Measurements from ENCODE around the gene MICALL2.
"Not testable (repeated sequence)": the region's sequence is repeated elsewhere in the genome, so short reads cannot be mapped to it uniquely, and the experiment has no call there.

Gene MICALL2

DNA sequence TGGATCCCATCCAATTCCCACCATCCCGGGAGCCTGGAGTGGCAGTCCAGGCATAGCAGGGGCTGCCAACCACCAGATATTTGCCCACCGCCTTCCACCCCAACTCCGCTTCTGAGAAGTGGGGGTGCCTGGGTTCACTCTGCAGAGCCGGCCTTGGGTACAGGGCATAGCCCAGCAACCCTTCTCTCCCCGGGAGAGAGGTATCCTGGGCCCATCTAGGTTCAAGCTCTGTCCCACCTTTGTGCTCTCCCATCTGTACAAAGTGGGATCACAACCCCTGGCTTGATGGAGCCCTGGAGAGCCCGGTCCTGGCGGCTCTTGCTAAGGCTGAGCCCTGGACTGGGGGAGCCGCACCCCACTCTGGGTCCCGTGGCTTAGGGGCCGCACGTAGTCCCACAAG lies 12.2 kb downstream of the MICALL2 start:
- no peak for DNase-seq

DNA sequence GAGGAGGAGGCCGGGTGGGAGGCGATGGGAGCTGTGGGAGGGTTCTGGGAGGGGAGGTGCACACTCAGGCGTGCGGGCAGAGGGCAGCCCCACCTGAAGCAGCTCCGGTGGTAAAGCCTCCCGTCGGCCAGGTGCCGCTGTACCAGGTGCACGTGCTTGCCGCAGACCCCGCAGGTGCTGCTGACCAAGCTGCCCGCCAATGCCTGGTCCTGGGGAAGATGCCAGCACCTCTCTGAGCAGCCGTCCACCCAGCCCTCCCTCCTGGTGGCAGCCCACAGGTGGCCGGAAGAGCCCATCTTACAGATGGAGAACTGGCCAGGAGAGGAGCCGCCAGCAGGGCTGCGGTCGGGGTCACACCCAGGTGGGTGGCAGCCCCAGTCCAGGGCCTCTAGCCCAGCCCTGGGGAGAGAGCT lies 12.6 kb downstream of the MICALL2 start:
- no peak for DNase-seq

DNA sequence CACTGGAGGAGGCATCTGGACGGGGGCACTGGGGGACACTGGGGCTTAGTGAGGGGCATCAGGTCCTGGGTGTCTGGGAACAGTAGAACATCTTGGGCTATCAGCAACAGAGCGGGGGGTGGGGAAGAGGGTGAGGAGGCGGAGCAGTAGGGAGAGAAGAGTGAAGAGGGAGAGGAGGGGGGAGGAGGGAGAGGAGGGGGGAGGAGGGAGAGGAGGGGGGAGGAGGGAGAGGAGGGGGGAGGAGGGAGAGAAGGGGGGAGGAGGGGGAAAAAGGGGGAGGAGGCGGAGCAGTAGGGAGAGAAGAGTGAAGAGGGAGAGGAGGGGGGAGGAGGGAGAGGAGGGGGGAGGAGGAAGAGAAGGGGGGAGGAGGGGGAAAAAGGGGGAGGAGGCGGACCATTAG lies 13.2 kb downstream of the MICALL2 start:
- peak; percentile 58 for DNase-seq

DNA sequence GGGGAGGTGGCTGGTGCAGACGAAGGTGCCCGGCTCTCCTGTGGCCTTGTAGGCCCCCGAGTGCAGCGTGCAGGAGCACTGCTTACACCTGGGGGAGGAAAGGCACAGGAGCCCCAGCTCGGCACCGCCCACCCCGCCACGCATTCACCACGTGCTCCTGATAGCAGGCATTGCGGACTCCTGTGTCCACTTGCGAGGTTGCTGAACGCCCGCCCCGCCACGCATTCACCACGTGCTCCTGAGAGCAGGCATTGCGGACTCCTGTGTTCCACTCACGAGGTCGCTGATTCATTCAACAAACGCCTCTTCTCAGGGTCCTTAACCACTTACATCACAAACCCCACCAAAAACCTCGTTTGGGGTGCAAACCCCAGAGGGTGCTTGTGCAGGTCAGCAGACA lies 13.9 kb downstream of the MICALL2 start:
- DNase-seq = no peak

DNA sequence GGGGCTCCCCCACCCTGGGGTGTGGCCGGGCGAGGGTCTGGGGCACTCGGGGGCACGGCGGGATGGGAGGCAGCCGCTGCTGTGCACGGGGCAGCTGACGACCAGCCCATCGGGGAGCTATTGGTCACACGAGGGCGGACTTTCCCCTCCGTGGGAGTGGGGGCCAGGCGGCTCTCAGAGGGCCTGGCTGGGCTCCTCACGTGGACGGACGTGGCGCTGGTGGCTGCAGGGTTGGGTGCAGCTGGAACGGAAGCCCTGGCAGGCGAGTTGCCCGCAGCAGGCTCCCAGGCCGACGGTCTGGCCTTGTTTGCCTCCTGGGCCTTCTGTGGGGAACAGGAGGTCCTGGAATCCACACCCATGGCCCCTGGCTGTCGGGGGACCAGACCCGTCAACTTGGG lies 14.3 kb downstream of the MICALL2 start:
- no peak for DNase-seq

DNA sequence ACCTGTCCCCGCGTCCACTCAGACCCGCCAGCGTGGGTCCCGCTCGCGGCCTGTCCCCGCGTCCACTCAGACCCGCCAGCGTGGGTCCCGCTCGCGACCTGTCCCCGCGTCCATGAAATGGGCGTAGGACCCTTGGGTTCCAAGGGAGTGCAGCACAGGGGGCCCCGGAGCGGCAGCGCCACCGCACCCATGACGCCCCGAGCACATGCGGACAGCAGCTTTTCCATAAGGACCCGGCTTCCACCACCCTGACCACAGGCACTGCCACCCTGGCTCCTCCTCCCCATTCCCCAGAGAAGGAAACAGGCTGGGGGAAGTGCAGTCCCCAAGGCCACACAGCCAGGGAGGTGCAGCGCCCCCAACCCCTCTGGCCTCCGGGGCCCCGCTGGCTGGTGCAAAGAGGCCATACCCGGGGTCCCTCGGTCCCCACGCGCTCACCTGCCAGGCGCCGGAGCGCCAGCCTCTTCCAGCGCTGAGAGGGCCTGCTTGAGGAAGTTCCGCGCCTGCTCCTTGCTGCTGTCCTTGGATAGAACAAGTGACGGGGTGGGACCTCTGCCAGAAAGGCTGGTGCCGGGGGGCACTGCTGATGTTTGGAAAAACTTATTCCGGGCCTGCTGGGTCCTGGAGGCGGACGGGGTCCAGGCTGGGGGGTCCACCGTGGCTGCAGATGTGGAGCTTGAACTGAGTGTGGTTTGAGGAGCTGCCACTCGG lies 14.9 kb downstream of the MICALL2 start:
- no peak for DNase-seq

DNA sequence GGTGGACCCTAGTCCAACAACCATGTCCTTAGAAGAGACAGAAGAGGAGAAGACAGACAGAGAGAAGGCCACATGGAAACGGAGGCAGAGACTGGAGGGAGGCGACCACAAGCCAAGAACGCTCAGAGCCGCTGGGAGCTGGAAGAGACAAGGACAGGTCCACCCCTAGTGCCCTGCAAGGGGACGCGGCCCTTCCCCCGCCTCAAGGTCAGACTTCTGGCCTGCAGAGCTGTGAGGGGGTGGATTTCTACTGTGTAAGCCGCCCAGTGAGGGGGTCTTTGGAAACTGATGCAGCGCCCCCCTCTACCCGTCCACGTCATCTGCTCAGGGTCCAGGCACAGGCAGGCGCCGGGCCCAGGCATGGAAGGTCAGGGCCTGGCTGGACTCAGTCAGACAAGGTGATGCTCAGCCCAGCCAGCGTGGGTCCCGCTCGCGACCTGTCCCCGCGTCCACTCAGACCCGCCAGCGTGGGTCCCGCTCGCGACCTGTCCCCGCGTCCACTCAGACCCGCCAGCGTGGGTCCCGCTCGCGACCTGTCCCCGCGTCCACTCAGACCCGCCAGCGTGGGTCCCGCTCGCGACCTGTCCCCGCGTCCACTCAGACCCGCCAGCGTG lies 15.6 kb downstream of the MICALL2 start:
- DNase-seq = not testable (repeated sequence)

DNA sequence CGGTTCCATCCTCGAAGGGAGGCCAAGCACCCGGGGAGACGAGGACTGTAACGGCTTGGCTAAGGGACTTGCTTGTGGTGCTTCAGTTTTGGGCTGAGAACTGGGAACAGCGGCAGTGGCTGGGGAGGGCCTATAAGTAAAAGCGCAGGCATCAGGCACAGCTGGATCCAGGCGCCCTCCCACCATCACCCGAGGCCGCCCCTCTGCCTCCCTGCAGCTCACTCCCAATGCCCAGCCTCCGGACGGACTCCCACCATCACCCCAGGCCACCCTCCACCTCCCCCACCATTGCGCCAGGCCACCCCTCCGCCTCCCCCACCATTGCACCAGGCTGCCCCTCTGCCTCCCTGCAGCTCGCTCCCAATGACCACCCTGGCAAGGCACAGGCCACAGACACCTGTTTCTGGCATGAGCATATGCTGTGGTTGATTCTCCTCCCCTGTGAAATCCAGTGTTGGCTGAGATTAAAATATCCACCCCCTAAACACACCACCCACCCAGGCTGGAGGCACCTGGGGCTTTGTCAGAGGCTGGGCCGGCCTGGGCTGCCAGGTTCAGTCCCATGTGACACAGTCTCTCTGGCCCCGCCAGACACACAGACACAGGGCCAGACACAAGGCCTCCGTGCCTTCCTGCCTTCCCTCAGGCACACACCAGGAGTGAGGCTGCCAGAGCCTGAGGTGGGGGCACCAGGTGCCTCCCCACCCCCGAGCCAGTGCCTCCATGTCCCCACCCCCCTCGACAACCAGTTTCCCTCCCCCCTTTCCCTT lies 16.7 kb downstream of the MICALL2 start:
- DNase-seq = no peak

DNA sequence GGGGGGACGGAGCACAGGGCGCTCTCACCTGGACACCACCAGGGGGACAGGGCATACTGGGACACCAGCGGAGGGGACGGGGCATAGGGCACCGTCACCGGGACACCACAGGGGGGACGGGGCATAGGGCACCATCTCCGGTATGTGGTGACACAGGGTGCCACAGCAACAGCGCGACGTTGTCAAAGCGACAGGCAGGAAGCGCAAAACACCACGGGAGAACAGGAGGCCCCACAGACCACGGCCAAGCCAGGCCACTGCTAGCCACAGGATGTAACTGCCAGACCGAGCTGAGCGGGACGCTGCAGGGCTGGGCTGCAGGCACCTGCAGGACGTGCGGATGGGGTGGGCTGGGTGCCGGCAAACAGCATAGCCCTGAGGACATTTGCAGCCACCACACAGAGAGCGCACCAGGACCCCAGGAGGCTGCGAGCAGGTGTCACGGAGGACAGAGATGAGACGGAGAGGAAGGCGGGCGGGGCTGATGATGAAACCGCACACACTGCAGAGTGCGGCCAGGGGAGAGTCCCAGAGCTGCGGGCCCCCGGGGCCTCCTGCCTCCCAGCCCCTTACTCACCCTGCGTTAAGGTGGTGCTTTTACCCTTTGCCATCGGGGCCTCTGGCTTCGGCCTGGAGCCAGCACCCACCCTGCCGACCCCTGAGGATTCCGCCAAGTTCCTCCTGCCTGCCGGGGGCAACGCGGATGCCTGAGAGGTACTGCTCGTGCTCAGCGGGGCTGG lies 17.5 kb downstream of the MICALL2 start:
- no peak for DNase-seq

DNA sequence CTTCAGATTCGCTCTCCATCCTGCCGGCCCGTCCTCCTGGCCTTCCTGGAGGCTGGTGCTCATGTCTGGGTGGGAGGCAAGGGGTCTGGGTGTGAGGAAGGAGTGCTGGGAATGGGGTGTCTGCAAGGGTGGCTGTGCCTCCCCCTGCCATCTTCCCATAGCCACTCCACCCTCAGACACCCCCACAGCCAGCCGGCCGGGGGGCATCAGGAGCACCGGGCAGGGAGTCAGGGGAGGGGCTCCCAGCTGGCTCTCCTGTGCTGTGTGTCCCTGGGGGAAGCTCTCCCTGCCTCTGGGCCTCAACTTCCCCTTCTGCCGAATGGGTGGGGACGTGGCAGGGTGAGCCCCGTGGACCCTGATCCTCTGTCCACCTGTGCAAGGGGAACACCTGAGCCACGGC lies 18.6 kb downstream of the MICALL2 start:
- DNase-seq = no peak

DNA sequence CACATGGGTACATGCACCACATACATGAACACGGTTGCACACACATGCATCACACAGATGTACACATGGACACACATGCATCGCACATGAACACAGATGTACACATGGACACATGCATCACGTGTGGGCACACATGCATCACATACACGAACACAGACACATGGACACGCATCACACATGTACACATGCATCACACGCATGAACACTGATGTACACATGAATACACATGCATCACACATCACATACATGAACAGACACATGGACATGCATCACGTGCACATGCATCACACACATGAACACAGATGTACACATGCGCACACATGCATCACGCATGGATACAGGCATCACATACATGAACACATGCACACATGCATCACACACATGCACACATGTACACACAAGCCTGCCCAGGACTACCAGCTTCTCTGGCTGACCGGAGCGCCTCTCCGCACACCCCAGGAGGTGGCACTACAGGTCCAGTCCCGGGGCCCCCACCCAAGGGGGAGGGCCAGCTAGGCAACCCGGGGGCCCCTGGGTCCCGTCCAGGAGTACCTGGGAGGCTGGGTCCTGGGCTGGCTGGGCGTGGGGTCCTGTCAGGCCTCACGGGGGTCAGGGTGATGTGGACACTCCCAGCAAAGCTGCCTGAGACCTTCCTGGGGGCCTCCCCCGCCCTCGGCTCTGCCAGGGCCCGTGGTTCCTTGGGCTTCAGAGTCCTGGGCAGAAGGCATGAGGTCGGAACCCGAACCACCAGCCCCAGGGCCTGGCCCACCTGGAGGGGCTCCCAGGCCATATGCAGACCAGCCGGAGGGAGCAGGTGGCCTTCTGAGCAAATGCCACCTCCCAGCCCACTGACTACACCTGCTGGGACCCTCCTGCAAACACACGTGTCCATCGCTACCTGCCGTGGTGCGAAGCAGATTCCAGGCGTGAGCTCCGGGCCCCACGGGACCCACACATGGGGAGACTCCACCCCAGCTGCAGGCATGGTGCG lies 19.6 kb downstream of the MICALL2 start:
- DNase-seq = no peak

DNA sequence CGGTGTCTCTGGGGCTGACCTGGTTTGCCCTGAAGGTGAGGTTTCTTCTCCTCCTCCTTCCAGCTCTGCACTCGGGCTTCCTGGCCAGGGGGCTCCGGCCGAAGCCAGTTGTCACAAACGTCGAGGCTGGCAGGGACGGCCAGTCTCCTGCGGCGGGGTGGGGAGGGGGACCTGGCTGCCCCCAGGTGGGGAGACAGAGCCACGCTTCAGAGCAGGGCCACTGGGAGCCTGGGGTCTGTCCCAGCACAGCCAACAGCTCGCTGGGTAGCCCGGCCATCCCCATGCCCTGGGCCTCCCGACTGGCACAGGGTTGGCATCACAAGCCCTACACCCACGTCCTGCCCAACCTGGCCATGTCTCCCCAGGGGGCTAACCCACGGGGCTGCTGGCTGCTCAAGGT lies 20.4 kb downstream of the MICALL2 start:
- no peak for DNase-seq

DNA sequence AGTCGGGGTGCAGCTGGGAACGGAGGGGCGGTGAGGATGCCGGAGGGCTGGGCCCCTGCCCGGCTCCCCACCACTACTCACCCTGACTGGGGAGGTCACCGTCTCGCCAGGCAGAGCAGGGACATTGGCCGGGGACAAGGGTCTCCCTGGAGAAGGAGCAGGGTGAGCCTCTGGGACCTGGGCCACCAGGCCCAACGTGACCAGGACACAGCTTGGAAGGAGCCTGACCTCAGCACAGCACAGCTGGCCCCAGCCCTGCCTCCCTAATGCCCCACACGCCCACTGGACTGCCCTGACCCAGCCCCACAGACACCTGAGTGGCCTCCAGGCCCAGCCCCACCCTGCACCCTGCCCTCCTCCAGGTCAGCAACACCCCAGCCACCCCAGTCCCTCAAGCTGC lies 21.1 kb downstream of the MICALL2 start:
- no peak for DNase-seq

DNA sequence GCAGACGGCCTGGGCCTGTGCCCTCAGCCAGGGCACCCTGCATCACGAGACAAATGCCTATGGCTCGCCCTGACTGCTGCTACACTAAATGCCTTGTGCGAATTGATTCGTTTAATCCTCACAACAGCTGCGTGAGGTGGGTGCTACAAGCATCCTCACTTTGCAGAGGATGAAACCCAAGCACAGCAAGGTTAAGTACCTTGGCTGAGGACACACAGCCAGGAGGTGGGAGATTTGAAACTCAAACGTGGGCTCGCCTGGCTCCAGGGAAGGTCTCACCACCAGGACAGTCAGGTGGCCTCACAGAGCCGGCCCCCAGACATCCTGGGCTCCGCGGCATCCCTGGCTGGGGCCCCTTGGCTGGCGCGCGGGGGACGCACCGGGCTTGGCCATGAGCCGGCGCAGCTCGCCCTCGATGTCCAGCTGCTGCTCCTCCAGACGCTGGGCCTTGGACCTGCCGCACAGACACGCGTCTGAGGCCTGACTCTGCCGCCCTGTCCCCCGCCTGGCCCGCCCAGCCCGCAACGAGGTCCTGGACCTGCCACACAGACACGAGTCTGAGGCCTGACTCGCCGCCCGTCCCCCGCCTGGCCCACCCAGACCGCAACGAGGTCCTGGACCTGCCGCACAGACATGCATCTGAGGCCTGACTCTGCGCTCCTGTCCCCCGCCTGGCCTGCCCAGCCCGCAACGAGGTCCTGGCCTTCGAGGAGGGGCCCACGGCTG lies 22.0 kb downstream of the MICALL2 start:
- DNase-seq = no peak

DNA sequence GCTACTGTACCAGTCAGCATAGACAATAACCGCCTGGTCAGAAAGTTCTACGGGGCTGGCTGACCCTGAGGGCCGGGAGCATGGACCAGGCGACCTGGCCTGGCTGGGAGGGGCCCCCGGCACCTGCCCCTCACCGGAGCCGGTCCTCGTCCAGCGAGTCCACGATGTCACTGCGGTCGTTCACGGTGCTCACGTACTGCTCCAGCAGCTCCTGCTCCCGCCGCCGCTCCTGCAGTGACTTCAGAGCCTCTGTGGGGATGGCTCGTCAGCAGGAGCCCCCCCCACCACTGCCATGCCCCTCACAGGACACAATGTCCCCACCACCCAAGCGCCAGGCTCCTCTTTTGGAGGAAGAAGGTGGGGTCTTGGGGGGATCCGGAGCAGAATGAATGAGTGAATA lies 22.7 kb downstream of the MICALL2 start:
- DNase-seq = no peak

DNA sequence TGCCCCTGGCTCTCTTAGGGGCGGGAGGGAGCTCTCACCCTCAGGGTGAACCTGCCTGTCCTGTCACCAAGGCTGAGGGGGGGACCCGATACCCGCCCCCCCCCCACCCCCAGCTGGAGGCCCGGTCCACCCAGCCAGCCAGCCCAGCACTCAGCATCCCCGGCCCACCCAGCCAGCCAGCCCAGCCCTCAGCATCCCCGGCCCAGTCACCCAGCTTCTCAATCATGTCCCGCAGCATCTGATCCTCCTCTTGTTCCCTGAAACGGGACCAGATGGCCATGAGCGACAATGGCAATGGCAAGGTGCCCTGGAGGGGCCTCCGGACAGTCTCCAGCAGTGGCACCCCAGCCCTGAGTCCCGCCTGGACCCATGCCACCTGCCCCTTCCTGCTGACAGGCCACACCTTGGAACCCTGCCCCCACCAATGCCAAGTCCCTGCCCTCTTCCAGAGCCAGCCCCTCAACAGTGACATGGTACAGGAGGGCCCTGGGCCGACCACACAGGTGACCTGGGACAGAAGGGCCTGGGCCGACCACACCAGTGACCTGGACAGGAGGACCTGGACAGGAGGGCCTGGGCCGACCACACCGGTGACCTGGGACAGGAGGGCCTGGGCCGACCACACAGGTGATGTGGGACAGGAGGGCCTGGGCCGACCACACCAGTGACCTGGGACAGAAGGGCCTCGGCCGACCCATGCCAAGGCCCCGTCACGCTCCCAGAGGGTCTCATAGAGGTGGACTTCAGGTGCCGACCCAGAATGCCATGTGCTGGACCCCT lies 24.2 kb downstream of the MICALL2 start:
- no peak for DNase-seq

DNA sequence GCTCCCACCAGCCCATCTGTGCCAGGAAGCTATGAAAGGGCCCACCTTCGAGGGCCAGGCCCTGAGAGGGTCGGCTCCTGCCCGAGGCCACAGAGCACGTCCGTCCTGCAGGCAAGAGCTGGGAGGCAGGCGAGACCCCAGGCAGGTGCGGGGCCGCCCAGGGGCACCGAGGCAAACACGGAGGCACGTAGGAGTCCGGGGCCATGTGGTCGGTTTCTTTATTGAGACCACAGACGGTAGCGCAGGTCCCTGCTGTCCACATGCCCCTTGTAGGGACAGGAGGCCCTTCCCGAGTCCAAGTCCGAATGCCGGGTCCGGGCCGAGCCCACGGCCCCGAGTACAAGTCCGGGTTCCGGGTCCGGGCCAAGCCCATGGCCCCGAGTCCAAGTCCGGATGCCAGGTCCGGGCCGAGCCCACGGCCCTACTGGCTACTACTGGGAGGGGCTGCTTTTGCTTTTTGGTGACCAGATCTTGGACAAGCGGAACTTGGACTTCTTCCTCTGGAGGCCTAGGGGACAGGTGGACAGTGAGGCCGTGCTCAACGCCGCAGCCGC lies 25.0 kb downstream of the MICALL2 start:
- DNase-seq = no peak

DNA sequence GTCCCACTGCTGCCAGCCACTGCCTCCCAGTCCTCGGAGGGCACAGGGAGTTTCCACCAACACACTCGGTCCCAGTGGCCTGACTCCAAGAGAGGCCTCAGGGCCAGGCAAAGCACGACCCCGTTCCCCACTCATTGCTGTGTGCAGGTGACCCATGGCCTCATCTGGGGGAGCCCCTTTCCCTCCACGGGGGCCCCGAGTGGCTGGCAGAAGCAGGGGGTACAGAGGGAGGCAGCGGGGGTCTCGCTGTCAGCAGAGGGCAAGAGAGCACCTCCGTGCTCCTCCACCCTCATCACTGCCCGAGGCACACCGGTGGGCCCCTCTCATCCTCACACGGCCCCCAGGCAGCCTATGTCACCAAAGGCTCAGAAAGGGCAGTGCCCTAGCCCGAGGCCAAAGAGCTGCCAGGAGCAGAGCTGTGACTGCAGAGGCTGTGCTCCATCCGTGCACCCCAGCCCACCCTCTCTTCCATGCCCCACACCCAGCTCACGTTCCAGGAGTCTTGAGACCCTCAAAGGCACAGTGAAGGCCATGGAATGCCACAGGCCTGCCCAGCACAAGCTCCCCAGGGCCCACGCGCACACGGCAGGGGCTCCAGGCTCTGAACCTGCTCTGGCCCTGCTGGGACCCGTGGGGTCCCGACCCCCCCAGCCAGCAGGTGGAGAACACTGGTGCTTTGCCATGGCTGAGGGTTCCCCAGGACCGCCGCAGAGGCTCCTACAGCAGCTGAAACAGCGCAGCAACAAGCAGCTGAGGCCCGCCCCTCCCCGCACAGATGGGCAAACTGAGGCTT lies 25.9 kb downstream of the MICALL2 start:
- no peak for DNase-seq

DNA sequence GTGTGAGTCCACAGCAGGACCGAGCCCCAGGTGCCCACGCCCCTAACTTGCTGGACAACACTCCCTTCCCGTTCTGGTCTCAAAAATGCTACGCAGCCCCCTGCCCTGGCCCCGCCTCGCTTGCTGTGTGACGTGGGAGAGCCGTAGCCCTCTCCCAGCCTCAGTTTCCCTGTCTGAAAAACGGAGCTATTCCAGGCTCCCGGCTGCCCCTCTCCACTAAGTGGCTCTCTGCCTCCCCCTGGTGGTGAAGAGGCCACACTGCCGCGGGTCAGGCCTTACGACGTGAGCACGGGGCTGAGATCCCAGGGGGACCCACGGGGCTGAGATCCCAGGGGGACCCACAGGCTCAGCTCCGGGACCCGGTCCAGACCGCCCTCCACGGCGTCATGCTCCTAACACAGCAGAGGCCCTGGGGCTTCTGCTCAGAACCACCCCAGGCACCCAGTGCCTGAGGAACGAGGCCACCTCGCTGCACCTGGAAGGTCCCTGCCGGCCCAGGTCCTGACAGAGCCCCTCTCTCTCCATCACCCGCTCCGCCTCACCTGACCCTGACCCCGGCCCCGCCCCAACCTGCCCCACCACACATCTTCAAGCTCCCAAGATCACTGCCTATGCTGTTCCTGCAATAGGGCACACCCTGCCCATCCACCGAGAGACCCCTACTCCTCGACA lies 26.7 kb downstream of the MICALL2 start:
- peak; percentile 56 for DNase-seq
